Choroid plexus epithelial cell (primary cell): ENCODE measurements around the gene COL5A1.

ENCODE experiments used
- DNase-seq: peaks from one replicate; pipeline ENCODE4 v3.0.0-alpha.2; 2010; ENCODE audit warnings: low read depth
- H3K4me3 ChIP-seq: 2 replicates; pipeline ENCODE4 v1.5.1; 2011; ENCODE audit warnings: low read depth, mild to moderate bottlenecking, control low read depth, low read length, moderate library complexity
- TF ChIP-seq, protein P1 (sequence below): conservative IDR thresholded peaks from 2 replicates; pipeline ENCODE4 v1.5.1; 2011; ENCODE audit warnings: low read depth, mild to moderate bottlenecking, control low read depth, inconsistent platforms, low read length, moderate library complexity

Gene COL5A1

GRCh38 chr9:134719331-134719730 lies 77.7 kb downstream of the COL5A1 start:
- H3K4me3 ChIP-seq: no peak overlapping the region
- no peak for DNase-seq
- TF ChIP-seq, protein P1, sequence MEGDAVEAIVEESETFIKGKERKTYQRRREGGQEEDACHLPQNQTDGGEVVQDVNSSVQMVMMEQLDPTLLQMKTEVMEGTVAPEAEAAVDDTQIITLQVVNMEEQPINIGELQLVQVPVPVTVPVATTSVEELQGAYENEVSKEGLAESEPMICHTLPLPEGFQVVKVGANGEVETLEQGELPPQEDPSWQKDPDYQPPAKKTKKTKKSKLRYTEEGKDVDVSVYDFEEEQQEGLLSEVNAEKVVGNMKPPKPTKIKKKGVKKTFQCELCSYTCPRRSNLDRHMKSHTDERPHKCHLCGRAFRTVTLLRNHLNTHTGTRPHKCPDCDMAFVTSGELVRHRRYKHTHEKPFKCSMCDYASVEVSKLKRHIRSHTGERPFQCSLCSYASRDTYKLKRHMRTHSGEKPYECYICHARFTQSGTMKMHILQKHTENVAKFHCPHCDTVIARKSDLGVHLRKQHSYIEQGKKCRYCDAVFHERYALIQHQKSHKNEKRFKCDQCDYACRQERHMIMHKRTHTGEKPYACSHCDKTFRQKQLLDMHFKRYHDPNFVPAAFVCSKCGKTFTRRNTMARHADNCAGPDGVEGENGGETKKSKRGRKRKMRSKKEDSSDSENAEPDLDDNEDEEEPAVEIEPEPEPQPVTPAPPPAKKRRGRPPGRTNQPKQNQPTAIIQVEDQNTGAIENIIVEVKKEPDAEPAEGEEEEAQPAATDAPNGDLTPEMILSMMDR: no peak

GRCh38 chr9:134720136-134720753 lies 78.6 kb downstream of the COL5A1 start:
- TF ChIP-seq, protein P1: no peak
- DNase-seq: no peak

DNA sequence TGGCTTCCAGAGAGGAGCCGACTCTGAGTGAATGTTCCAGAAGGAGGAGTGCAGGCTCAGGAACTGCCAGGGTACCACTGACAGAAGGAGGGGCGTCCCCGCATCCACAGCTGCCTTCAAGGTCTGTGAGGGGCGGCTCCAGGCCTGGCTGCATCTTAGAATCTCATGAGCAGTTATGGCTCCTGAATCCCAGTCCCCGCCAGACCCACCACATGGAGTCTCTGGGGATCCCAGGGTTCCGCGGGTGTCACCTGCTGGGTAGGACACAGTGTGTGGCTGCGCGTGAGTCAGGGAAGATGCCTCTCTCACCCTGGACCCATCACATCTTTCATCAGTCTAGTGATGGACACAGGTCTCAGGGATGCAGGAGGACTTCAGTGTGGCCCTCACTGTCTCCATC lies 79.2 kb downstream of the COL5A1 start:
- no peak for DNase-seq
- H3K4me3 ChIP-seq: no peak overlapping the region
- TF ChIP-seq, protein P1: no peak

More at GRCh38 chr9:134720136-134720753, 78.6 kb downstream of the COL5A1 start:
- H3K4me3 ChIP-seq: no peak overlapping the region

- DNase-seq: no peak
- TF ChIP-seq, protein P1: no peak
- no peak overlapping the region for H3K4me3 ChIP-seq
These were observed 79.7 kb downstream of the COL5A1 start for GRCh38 chr9:134721344-134721743.

GRCh38 chr9:134722120-134722701 lies 80.6 kb downstream of the COL5A1 start:
- H3K4me3 ChIP-seq: no peak overlapping the region
- no peak for DNase-seq
- TF ChIP-seq, protein P1: no peak

GRCh38 chr9:134723037-134723436 lies 81.4 kb downstream of the COL5A1 start:
- H3K4me3 ChIP-seq: no peak overlapping the region
- TF ChIP-seq, protein P1: no peak

GRCh38 chr9:134723491-134724190 lies 82.0 kb downstream of the COL5A1 start:
- no peak overlapping the region for H3K4me3 ChIP-seq
- no peak for DNase-seq
- TF ChIP-seq, protein P1: no peak

More at GRCh38 chr9:134723037-134723436, 81.4 kb downstream of the COL5A1 start:
- no peak for DNase-seq
